HG03457 (cell line): Measurements from ENCODE around the gene LPCAT1.
"Not testable (repeated sequence)": the region's sequence is repeated elsewhere in the genome, so short reads cannot be mapped to it uniquely, and the experiment has no call there.

Experiments used
- ATAC-seq: cut with Tn5 transposase; IDR thresholded peaks from one replicate; pipeline ENCODE4 v1.9.1; 2021; ENCODE audit warnings: moderate number of reproducible peaks; ENCODE audit not compliant: unreplicated experiment

The LPCAT1 gene

DNA sequence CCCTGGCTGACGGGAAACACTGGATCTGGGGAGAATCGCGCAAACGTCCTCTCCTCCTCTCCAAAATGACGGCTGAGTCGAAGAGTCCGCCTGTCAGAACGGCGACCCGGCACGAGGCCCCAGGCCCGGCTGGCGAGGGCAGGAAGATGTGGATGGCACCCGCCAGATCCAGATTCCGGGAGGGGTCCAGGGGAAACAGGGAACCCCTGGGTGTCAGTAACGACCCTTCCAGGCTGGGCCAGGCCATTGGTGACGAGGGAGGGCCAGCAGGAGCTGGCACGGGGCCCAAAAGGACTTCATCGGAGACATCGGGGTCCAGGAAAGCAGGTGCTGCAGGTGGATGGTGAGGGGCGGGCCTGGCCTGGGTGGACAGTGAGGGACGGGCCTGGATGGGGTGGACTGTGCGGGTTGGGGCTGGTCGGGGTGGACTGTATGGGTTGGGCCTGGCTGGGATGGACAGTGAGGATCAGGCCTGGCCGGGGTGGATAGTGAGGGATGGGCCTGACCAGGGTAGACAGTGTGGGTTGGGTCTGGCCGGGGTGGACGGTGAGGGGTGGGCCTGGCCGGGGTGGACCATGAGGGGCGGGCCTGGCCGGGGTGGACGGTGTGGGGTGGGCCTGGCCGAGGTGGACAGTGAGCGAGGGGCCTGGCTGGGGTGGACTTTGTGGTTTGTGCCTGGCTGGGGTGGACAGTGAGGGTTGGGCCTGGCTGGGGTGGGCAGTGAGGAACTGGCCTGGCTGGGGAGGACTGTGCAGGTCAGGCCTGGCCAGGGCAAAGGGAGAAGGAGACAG, 92.5 kb downstream of the LPCAT1 start:
- no peak for ATAC-seq

GRCh38 chr5:1430121-1430795, 93.5 kb downstream of the LPCAT1 start:
- ATAC-seq = no peak

- ATAC-seq = no peak
Observed at GRCh38 chr5:1429496-1429895, 94.3 kb downstream of the LPCAT1 start.

DNA sequence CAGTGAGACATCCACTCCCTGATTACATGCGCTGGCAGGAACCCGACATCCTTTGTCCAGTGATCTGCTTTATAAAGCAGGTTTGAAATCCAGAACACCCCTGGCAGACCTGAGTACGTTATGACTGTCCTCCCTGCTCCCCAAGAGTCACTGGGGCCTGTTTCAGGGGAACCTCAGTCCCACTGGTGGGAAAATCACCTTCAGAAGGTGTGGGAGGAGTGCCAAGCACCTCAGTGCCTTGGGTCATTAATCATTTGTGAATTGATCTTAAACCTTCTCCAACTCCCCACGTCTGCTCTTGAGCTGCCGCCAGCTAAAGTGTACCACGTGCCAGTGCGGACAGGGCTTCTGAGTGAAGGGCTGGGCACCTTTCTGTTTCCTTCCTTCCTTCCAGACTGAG, 94.7 kb downstream of the LPCAT1 start:
- ATAC-seq = no peak

GRCh38 chr5:1428107-1428506, 95.7 kb downstream of the LPCAT1 start:
- ATAC-seq = no peak

GRCh38 chr5:1424716-1425115, 99.0 kb downstream of the LPCAT1 start:
- ATAC-seq = no peak

- ATAC-seq = no peak
Observed at GRCh38 chr5:1423901-1424603, 99.7 kb downstream of the LPCAT1 start.

GRCh38 chr5:1422522-1422921, 101.2 kb downstream of the LPCAT1 start:
- not testable (repeated sequence) for ATAC-seq

DNA sequence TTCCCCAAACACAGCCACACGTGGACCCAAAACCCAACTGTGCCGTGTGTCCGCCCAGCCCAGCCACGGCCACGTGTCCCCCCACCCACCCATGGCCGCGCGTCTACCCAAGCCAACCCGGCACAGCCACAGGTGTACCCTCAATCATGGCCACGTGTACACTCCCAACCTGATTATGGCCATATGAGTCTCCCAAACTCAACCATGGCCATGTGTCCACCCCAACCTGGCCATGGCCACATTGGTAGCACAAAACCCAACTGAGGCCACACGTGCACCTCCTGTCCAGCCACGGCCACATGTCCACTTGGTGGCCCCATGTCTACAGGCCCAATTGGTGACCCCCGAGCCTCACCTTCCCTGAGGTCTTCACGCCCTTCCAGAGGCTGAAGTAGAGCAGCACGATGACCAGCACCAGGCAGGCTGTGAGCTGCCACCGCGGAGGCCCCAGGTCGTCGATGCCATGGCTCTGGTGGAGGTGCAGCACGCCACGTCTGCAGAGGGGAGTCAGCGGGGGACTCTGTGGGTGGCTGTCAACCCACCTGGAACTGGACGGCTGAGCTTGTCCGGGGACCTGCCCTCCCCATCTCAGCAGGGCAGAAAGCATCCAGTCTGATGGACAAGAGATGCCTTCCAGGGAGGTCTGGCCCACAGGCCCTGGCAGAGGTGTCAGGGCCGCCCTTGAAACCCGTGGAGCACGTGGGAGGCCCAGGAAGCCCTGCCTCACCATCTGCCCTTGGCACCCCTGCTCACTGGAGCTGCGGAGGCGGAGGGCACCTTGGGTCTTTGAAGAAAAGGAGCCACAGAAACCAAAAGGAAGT, 102.0 kb downstream of the LPCAT1 start:
- ATAC-seq = no peak

DNA sequence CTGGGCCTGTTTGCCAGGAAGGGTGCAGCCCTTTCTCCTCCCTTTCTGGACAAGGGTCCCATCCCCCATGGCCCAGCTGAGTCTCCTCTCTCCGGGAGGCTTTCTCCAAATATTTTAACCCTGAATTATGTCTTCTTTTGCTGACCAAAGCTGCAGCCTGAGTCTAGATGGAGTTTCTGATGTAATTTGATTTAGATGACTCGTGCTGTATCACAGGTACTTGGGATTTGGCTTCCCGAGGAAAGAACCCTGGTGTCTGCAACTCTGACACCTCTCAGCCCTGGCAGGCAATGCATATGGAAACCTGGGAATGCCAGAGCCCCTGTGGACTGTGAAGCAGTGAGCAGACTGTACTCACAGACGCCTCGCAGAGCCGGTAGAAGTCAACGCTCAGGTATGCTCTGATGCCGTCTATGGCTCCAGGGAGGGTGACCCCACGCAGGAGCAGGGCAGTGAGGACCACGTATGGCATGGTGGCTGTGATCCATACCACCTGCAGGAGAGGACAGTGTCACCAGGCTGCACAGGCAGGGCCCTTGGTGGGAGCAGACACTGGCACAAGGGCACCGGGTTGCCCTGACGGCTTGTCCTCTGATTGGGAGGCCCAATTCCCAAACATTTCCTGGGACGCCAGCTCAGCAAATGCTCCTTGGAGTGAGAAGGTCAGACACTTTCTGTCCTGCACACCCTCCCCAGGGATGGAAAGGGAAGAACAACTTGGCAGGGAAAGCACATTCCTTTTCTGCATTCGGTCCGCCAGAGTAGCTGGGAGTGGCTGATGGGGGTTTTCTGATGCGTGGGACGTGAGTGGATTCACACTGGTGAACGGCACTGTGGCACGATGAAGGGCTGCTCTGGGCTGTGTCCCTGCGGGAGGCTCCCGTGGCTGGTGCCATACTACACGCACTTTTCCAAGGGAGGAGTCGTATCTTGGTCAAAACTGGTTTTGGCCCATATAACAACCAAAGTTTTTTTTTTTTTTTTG, 103.3 kb downstream of the LPCAT1 start:
- no peak for ATAC-seq

GRCh38 chr5:1419476-1420210, 104.1 kb downstream of the LPCAT1 start:
- no peak for ATAC-seq

GRCh38 chr5:1418921-1419280, 104.9 kb downstream of the LPCAT1 start:
- ATAC-seq = no peak

- no peak for ATAC-seq
Observed at GRCh38 chr5:1418238-1418920, 105.4 kb downstream of the LPCAT1 start.

- ATAC-seq = no peak
Observed at GRCh38 chr5:1417586-1418225, 106.1 kb downstream of the LPCAT1 start.

DNA sequence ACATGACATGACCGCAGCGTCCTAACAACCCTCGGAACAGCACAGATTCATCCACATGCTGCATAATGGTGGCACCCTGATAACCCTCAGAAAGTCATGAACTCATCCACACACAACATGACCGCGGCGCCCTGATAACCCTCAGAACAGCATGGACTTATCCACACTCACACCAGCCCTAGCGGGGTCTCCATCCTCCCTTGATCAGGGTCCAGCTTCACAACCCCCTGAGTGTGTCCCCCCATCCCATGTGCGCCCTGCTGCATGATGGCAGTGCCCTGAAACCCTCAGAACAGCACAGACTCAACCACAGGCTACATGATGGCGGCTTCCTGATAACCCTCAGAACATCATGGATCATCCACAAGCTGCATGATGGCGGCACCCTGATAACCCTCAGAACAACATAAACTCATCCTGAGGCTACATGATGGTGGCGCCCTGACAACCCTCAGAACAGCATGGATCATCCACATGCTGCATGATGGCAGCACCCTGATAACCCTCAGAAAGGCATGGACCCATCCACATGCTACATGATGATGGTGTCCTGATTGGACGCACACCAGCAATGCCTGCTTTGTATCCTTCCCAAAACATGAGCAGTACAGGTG, 106.8 kb downstream of the LPCAT1 start:
- no peak for ATAC-seq

DNA sequence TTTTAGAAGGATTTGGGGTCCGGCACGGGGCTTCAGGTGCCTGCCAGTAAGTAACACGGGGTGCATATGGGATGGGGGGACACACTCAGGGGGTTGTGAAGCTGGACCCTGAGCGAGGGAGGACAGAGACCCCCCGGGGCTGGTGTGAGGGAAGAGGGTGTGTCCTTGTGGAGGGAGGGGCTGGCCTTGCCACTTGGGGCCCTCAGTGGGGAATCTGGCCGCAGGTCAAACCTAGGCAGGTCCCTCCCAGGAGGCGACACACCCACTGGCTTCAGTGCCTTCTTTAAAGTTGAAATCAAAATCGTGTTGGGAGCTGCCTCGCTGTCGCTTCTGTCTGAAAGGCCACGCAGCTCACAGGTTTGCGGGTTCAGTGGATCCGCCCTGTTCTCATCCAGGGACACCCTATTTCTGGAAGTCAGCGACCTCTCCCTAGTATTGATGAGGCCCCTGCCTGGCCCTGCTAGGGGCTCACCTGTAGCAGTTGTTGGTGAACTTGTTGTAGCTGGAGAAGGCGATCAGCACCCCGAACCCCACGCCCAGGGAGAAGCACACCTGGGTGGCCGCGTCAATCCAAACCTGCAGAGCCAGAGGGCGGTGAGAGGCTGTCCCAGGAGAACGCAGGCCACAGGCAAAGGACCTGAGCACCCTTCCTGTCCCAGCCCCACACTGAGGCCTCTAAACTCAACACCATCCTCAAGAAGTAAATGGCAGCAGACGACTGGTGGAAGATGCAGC, 108.0 kb downstream of the LPCAT1 start:
- no peak for ATAC-seq

DNA sequence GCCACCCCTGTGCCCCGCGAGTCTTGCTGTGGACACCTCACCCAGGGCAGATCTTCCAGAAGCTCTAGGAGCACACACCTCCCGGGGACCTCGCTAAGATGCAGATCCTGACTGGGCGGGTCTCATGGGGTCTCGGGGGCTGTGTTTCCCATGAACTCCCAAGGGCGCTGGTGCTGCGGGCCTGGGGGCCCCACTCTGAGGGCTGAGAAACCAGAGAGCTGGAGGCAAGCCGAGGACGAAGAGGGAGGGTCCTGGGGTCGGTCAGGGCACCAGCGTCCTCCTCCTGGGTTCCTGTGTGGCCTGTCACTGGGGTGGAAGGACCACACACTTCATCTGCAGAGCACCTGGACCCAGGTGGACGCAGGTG, 108.7 kb downstream of the LPCAT1 start:
- no peak for ATAC-seq
